ENCODE measurements around the gene GSAP.
A peak's percentile ranks its signal among the peaks of the same experiment; 100 is the strongest.
"Not testable (repeated sequence)": the region's sequence is repeated elsewhere in the genome, so short reads cannot be mapped to it uniquely, and the experiment has no call there.

The GSAP gene

DNA sequence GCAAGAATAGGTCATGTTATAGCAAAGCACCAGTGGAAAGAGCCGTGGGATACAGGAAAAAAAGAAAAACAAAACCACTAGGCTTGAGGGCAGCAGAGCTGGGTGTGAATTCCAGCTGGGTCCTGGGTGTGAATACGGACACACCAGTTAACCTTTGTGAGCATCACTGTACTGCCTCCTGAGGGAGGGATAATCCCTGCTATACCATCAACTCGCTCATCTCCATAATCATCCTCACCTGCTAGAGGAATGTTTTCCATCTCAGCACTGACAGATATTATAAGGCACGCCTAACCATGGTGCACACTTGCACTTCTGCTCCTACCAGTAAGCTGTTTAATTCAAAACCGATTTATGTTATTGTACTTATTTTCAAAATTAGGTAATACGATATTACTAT is 62.2 kb downstream of the GSAP start:
- no peak for DNase-seq

GRCh38 chr7:77353407-77353721 is 62.8 kb downstream of the GSAP start:
- no peak for DNase-seq

GRCh38 chr7:77352665-77353406 is 63.3 kb downstream of the GSAP start:
- peak; percentile 36 for DNase-seq

DNA sequence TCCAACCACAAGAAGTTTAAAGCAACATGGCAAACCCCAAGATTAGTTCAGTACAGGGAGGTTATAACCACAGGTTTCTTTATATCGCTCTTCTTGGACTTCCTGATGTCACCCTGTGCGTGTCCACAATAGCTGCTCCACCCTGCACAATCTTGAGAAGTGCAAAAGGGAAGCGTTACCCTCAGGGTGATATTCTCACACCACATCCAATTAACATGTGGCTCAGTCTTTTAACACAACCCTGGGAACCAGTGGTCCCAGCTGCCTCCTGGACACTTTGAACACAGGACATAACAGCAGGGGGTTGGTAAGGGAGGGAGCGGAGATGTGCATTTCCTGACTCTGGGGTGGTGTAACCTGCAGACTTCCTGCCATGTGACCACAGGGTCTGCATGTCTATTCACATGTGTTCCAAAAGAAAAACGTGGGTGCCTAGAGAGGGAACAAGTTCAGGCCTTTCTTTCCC is 64.6 kb downstream of the GSAP start:
- peak; percentile 80 for DNase-seq

DNA sequence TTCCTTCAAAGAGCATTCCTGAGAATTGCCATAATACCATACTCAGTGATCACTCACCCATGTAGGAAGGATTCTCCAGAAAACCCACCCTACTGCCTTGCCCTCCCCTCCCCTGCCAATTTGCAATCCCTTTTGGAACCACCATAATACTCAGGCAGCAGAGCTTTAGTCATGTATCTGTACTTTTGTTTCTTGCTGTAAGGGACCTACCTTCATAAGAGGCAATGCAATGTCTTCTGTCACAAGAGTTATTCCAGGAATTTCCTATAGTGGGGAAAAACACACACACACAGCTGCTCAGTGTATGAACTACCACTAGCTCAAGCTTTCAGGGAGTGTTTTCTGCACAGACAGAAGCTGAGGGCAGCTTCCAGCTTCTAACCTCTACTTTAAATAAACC is 67.0 kb downstream of the GSAP start:
- no peak for DNase-seq

DNA sequence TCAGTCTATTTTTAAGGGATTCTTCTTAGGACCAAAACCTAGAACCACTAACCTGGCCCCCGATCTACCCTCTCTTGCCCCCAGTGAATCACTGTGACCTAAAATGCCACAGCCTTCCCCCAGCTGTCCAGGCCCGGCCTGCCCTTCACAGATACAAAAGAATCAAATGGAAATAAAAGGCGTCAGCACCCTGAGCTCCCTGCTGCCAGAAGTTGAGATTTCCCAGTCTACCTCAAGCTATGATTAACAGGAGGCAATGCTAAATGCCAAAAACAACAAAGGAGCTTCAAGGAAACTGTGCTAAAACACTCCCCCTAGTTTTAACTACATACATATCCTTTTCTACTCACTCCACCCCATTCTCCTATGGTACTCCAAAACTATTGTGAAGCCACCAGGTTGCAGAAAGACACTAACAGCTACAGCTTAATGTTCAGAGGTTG is 67.8 kb downstream of the GSAP start:
- no peak for DNase-seq

GRCh38 chr7:77346441-77346840 is 69.7 kb downstream of the GSAP start:
- DNase-seq: no peak

DNA sequence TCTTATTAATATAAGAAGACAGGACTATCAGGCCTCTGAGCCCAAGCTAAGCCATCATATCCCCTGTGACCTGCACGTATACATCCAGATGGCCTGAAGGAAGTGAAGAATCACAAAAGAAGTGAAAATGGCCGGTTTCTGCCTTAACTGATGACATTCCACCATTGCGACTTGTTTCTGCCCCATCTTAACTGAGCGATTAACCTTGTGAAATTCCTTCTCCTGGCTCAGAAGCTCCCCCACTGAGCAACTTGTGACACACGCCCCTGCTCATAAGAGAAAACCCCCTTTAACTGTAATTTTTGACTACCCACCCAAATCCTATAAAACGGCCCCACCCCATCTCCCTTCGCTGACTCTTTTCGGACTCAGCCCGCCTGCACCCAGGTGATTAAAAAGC is 70.7 kb downstream of the GSAP start:
- not testable (repeated sequence) for DNase-seq

DNA sequence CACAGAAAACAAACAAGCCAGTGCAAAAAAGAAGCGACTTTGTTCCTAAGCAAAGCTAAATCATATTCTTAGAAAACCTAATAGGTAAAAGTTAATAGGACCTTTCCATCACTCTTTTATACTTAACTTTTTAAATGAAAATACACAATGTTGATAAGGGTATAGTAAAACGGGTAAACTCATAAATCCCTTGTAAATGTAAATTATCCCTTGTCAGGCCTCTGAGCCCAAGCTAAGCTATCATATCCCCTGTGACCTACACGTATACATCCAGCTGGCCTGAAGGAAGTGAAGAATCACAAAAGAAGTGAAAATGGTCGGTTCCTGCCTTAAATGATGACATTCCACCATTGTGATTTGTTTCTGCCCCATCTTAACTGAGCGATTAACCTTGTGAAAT is 76.4 kb downstream of the GSAP start:
- no peak for DNase-seq

DNA sequence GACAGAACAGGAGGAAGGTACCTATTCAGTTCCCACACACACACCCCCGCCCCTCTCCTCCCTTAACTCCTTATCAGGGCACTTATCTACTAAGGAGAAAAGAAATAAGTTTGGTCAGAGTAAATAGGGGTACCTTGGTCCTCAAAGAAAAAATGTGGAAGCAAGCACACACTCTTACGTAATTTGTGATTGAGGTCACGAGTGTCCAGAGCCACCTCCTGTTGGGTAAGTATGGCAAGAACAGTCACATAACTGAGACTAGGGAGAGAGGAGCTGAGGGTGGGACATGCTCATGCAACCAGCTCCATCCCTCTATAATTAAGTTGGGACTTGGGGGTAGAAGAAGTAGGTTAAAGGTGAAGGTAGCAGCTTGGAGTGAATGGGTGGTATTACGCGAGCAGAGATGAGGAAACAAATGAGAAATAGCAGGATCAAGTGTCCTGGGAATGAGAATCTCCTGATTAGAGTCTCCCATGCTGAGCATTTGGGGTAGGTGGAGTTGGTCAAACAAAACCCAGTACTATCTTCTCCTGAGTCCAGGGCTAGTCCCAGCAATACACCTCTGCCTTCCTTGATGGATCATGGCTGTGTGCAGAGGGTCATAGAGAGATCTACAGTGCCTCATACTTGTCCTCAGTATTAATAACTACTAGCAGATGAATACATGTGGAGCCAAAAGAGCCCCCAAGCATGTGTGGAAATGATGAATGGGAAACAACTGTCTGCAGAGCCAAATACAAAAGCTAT is 77.1 kb downstream of the GSAP start:
- no peak for DNase-seq

DNA sequence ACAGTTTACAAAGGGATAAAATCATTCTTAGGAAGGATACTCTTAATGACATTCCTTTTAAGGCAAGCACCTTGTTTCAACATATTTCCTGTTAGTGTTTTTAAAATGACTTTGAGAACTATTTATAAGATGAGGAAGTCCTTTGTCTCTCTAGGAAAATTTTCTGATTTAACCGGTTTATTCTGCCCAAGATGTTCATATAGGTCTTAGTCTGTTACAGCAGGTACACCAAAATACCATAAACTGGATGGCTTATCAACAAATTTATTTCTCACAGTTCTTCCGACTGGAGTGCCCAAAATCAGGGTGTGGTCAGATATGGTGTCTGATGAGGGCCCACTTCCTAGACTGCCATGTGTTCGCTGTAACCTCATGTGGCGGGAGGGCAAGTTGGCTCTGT is 77.9 kb downstream of the GSAP start:
- no peak for DNase-seq

GRCh38 chr7:77337456-77337990 is 78.6 kb downstream of the GSAP start:
- DNase-seq: no peak

DNA sequence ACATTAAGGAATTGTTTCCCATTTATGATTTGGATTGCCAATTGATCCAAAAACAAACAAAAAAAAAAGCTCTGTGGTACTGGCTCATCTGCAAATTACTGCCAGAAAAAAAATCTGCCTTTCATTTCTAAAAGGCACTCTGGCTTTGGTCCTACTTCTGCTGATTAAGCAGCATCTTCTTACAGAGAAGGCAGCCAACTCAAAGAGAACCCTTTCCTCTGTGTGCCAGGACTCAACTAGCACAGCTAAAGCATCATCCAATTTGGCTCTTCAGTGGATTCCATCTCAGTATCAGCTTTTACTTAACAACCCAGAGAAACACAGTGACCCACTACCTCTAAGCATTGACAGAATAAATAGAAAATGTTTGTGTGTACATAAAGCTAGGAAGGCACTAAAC is 80.6 kb downstream of the GSAP start:
- no peak for DNase-seq

DNA sequence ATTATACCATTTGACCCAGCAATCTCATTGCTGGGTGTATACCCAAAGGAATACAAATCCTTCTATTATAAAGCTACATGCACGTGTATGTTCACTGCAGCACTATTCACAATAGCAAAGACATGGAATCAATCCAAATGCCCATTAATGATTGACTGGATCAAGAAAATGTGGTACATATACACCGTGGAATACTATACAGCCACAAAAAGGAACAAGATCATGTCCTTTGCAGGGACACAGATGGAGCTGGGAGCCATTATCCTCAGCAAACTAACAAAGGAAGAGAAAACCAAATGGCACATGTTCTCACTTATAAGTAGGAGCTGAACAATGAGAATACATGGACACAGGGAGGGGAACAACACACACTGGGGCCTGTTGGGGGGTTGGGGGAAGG is 82.1 kb downstream of the GSAP start:
- DNase-seq: not testable (repeated sequence)

DNA sequence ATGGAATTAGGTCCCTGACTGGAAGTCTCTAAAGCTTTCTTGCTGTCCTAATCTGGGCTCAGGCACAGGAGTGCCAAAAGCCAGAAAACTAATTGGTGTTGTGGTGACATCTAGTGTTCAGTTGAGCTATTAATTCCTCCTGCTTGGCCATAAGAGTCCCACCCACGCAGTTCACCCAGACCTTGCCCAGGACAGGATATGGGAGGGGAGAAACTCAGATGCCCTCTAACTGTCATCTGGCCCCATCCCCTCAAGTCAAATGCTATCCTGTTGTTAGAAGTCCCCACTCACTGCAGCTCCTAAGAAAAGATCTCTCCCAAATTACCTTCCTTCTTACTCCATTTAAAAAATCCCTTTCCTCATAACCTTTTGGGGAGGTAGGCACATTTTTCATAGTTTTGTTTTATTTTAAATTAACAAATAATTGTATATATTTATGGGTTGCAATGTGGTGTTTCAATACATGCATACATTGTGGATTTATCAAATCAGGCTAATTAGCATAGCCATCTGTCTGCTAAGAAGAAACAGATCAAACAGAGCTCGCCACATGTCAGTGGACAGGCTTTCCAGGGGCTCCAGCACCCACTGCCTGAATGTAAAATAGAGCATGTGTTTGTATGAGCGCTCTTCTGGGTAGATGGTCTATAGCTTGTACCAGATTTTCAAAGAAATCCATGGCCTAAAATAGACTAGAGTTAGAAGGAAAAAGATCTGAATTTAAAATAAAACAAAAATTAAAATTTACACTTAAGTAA is 84.0 kb downstream of the GSAP start:
- DNase-seq: peak; percentile 62

DNA sequence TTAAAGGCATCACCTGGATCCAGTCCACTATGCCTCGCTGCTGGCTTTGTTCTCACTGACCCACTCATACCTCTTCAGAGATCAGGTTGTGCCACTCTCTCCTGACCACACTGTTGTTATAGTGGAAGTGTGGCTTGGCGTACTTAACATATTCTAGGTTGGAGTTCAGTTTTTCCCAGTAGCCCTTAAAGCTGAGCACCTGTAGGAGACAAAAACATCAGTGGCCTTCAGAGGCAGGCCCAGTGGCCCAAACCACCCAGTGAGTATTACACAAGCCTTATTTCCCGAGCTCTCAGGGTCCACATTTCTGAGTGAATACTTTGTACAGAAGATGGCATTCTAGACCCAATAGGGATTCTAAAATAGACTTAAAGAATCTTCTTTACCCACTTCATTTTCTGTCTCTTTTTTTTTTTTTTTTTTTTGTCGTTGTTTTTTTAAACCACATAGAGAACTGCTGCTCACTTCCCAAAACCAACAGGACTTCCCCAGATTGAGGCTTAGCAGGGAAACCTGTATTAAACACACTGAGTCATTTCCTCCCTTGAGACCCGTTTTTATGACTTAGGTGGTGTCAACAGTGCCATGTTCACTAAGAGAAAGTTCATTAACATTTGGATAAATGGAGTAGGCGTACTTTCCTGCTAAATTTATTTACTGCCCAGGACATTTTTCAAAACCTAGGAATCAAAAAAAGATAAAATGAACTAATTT is 85.8 kb downstream of the GSAP start:
- no peak for DNase-seq

- DNase-seq: no peak
These were observed 86.5 kb downstream of the GSAP start for GRCh38 chr7:77329466-77330168.

DNA sequence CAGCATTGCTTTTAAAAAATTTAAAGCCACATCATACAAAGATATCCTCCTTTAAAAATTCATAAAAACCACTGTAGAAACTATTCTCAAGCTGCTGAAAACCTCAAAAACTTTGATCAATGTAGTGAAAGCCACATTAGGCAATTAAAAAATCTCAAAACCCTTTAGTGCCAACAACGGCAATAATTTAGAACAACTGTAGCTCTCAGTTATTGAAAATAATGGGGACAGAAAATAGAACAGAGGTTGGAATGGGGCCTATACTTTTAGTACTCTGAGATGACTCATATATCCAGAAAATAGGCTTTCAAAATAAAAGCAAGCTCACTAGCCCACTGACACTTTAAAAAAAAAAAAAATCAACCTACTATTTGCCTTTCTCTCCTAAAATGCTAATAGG is 87.5 kb downstream of the GSAP start:
- no peak for DNase-seq

DNA sequence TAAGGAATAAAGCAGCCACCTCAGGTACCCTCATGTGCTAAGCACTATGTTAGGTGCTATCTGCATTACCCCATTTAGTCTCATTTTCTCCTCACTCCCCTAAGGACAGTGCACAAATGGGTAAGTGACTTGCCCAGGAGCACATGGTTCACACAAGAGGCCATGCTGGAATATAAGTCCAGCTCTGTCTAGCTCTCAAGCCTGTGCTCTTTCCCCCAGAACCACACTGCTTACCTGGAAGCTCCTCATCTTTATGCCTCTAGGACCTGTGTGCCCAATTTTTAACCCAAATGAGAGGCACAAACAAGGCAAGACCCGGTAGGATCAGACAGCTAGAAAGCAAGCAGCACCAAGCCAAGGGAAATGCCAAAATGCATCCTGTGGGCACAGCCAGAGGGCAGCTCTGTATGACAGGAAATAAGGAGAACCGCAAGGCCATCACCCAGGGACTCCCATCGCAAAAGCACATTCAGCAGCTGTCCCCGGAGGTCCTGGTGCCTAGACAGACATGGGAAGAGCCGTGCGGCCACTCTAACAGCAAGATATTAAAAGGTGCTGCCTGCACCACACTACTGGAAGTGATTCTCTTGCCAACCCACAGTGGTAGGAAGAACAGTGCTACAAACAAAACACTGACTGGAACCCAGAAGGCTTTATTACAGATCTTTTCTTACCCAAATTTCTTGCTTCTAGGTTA is 88.1 kb downstream of the GSAP start:
- DNase-seq: no peak

GRCh38 chr7:77327067-77327931 is 88.8 kb downstream of the GSAP start:
- no peak for DNase-seq

DNA sequence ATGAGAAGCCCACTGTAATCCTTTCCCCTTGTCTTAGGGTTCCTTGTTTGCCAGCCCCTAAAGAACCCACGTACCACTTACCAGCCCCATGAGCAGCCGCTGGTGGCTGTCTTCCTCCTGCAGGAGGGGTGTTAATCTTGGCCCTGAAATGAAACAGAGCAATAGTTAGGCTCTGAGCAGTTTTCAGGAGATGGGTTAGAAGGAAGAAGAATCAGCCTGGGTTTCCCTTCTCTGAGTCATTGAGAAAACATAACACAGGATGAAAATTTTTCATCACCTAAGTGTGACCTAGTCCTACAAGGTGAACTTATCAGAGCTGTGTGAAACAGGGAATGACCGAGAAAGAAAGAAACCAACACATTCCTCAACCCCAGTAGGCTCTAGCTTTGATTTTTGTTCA is 90.0 kb downstream of the GSAP start:
- DNase-seq: no peak

All from KG1 (cell line).